Calu3 (cell line): ENCODE measurements around the gene CIAPIN1. TPM values are rescaled to one million over a fixed set of nuclear protein-coding genes. Genes with fewer than 3 reads are reported as not detected.
"Not testable (repeated sequence)": the region's sequence is repeated elsewhere in the genome, so short reads cannot be mapped to it uniquely, and the experiment has no call there.

Experiments used
- BruUV-seq: library from RNA; stranded (reverse); fragments of 400-500 nt; replicated peaks from 2 replicates; lab custom pipeline; 2021; lab: Mats Ljungman, UMichigan
- CTCF ChIA-PET: fragments of 300-600 bp; sonication (Branson Sonifier 250); formaldehyde crosslinking; loops from one replicate; lab custom pipeline; 2022; ENCODE audit warnings: antibody characterized with exemption; lab: Charles Lee
- DNase-seq: peaks from one replicate; pipeline ENCODE4 v3.0.0; 2022
- H3K27ac Mint-ChIP-seq: one replicate; pipeline ENCODE4 v1.8.0; 2022; ENCODE audit warnings: mixed read lengths; ENCODE audit not compliant: unreplicated experiment
- H3K27me3 Mint-ChIP-seq: one replicate; pipeline ENCODE4 v1.8.0; 2022; ENCODE audit warnings: mixed read lengths; ENCODE audit not compliant: unreplicated experiment
- H3K36me3 Mint-ChIP-seq: one replicate; pipeline ENCODE4 v1.8.0; 2022; ENCODE audit warnings: mild to moderate bottlenecking, moderate library complexity, mixed read lengths; ENCODE audit not compliant: insufficient read depth, unreplicated experiment
- H3K4me1 Mint-ChIP-seq: one replicate; pipeline ENCODE4 v1.8.0; 2022; ENCODE audit warnings: mild to moderate bottlenecking, low read depth, mixed read lengths; ENCODE audit not compliant: unreplicated experiment
- H3K4me3 Mint-ChIP-seq: one replicate; pipeline ENCODE4 v1.8.0; 2022; ENCODE audit warnings: mild to moderate bottlenecking, low read depth, moderate library complexity, mixed read lengths; ENCODE audit not compliant: unreplicated experiment
- H3K9me3 Mint-ChIP-seq: one replicate; pipeline ENCODE4 v1.8.0; 2022; ENCODE audit warnings: low read depth, mixed read lengths; ENCODE audit not compliant: unreplicated experiment
- intact Hi-C: fragments of 100-400 bp; cut with micrococcal nuclease; formaldehyde crosslinking; loops from one replicate; pipeline ENCODE4 v1.10.0; 2022; ENCODE audit not compliant: unreplicated experiment
- total RNA-seq: library from RNA; stranded (reverse); gene quantifications from 2 replicates; pipeline ENCODE4 v1.2.3, GENCODE V29; 2022
- TF ChIP-seq, protein P1 (sequence below): fragments of 200-600 bp; IDR thresholded peaks from one replicate; pipeline ENCODE4 v1.8.0; 2022; ENCODE audit warnings: antibody characterized with exemption; ENCODE audit not compliant: unreplicated experiment

Gene CIAPIN1
- total RNA-seq, 1 experiment from 2014 or later, result 77.2 TPM

- Mint-ChIP-seq H3K36me3 (peaks cover 41% of the 10 kb centered on the region), H3K4me3 (no peak overlapping the region), H3K9me3 (no peaks in the 10 kb centered on the region), H3K27me3 (no peaks in the 10 kb centered on the region), H3K4me1 (no peaks in the 10 kb centered on the region), H3K27ac (no peak overlapping the region)
- CTCF ChIA-PET, result interaction anchor here (0.6 to 0.7 kb wide), 2 partner anchors 291 to 440 kb away, joined by 4 to 6 read pairs; no protein-coding TSS in a partner anchor
- TF ChIP-seq, protein P1, sequence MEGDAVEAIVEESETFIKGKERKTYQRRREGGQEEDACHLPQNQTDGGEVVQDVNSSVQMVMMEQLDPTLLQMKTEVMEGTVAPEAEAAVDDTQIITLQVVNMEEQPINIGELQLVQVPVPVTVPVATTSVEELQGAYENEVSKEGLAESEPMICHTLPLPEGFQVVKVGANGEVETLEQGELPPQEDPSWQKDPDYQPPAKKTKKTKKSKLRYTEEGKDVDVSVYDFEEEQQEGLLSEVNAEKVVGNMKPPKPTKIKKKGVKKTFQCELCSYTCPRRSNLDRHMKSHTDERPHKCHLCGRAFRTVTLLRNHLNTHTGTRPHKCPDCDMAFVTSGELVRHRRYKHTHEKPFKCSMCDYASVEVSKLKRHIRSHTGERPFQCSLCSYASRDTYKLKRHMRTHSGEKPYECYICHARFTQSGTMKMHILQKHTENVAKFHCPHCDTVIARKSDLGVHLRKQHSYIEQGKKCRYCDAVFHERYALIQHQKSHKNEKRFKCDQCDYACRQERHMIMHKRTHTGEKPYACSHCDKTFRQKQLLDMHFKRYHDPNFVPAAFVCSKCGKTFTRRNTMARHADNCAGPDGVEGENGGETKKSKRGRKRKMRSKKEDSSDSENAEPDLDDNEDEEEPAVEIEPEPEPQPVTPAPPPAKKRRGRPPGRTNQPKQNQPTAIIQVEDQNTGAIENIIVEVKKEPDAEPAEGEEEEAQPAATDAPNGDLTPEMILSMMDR, result no peak
- no peak for DNase-seq
- intact Hi-C loops, result no loop called here
- no TSS peak for BruUV-seq
Observed at GRCh38 chr16:57445510-57445909, 1.7 kb downstream of the CIAPIN1 start.

DNA sequence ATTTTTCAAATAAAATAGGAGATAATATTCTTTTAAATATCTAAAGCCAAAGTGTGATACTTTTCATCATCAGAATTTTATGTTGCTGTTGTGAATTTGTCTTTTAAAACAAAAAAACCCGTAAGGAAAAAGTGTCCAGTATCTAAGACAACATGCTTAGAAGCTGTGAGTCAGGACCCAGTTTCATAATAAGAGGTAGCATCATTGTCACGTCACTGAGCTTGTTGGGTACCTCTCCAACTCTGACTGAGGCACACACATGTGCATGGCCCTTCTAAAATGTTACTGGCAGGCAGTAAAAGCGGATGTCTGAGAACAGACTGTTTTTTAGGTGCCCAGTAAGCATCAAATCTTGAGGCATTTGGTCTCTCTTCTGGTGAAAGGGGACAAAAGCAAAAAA, 2.5 kb downstream of the CIAPIN1 start:
- Mint-ChIP-seq H3K9me3 (no peaks in the 10 kb centered on the region), H3K4me3 (no peak overlapping the region), H3K4me1 (no peaks in the 10 kb centered on the region), H3K27ac (no peak overlapping the region), H3K36me3 (peaks cover 43% of the 10 kb centered on the region), H3K27me3 (no peaks in the 10 kb centered on the region)
- TSS peak; percentile 9 for BruUV-seq
- CTCF ChIA-PET, result no interaction called here
- TF ChIP-seq, protein P1, result no peak
- intact Hi-C loops, result no loop called here
- no peak for DNase-seq

- intact Hi-C loops, H3K4me1 Mint-ChIP-seq, H3K27me3 Mint-ChIP-seq, DNase-seq, H3K4me3 Mint-ChIP-seq, H3K27ac Mint-ChIP-seq, H3K9me3 Mint-ChIP-seq, BruUV-seq: not testable (repeated sequence)
- CTCF ChIA-PET, result interaction anchor here (0.6 kb wide), 1 partner anchor 35 kb away, joined by 4 read pairs; no protein-coding TSS in a partner anchor
- H3K36me3 Mint-ChIP-seq, result peaks cover 26% of the 10 kb centered on the region
Observed at GRCh38 chr16:57440551-57440950, 6.6 kb downstream of the CIAPIN1 start.

DNA sequence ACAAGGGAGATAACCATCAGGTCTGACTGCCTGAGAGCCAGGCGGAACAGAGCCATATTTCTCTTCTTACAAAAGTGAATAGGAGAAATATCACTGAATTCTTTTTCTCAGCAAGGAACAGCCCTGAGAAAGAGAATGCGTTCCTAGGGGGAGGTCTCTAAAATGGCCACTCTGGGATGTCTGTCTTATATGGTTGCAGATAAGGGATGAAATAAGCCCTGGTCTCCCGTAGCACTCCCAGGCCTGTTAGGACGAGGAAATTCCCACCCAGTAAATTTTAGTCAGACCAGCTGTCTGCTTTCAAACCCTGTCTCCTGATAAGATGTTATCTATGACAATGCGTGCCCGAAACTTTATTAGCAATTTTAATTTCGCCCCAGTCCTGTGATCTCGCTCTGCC, 7.2 kb downstream of the CIAPIN1 start:
- BruUV-seq, H3K4me1 Mint-ChIP-seq, H3K9me3 Mint-ChIP-seq, intact Hi-C loops, H3K27me3 Mint-ChIP-seq, H3K4me3 Mint-ChIP-seq, H3K27ac Mint-ChIP-seq, DNase-seq: not testable (repeated sequence)
- CTCF ChIA-PET, result interaction anchor here (0.6 kb wide), 1 partner anchor 36 kb away, joined by 4 read pairs; no protein-coding TSS in a partner anchor
- H3K36me3 Mint-ChIP-seq, result peaks cover 30% of the 10 kb centered on the region

DNA sequence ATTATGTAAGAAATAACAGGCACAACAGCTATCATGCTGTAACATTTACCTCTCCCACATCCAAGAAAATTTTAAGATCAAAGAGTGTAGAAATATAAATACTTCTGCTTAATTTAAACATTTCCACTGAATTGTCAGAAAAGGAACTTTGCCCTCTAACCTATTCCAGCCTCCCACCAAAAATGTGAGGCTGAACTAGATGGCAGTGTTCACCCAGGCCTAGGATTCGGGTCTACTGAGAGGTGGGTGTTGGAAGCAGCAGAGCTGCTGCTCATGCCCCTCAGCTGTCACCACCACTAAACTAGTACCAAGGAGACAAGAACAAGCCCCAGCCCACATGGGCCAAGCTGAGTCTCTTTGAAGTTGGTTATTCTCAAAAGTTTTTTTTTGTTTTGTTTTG, 11.3 kb downstream of the CIAPIN1 start:
- H3K27me3 Mint-ChIP-seq, result no peaks in the 10 kb centered on the region
- no peak overlapping the region for H3K4me3 Mint-ChIP-seq
- no peak for DNase-seq
- intact Hi-C loops, result no loop called here
- peaks cover 45% of the 10 kb centered on the region for H3K36me3 Mint-ChIP-seq
- no peaks in the 10 kb centered on the region for H3K9me3 Mint-ChIP-seq
- TF ChIP-seq, protein P1, result no peak
- no peaks in the 10 kb centered on the region for H3K4me1 Mint-ChIP-seq
- no peak overlapping the region for H3K27ac Mint-ChIP-seq
- BruUV-seq, result no TSS peak
- CTCF ChIA-PET, result no interaction called here
